Suprapubic skin (tissue), 4 donors: ENCODE data around the gene SUPT4H1. TPM values are rescaled to one million over a fixed set of nuclear protein-coding genes. Genes with fewer than 3 reads are reported as not detected.

Experiments
- DNase-seq, 2 donors: peaks; one replicate each; pipeline ENCODE4 v3.0.0-alpha.2; 2019; ENCODE audit warnings: low spot score in 2 of 2
- H3K27ac ChIP-seq: fragments of 200-600 bp; sonication (generic); one replicate; pipeline ENCODE4 v1.5.1; 2019
- H3K27me3 ChIP-seq: fragments of 200-600 bp; sonication (generic); one replicate; pipeline ENCODE4 v1.5.1; 2019
- H3K36me3 ChIP-seq: fragments of 200-600 bp; sonication (generic); one replicate; pipeline ENCODE4 v1.5.1; 2019
- H3K4me1 ChIP-seq: fragments of 200-600 bp; sonication (generic); one replicate; pipeline ENCODE4 v1.5.1; 2019
- H3K4me3 ChIP-seq: fragments of 200-600 bp; sonication (generic); one replicate; pipeline ENCODE4 v1.5.1; 2019; ENCODE audit warnings: mild to moderate bottlenecking
- H3K9me3 ChIP-seq: fragments of 200-600 bp; sonication (generic); one replicate; pipeline ENCODE4 v1.5.1; 2019
- EP300 ChIP-seq: sonication (generic); formaldehyde crosslinking; IDR thresholded peaks from one replicate; pipeline ENCODE4 v1.6.1; 2017; ENCODE audit warnings: antibody characterized with exemption
- POLR2A ChIP-seq, 2 donors: fragments of 450-650 bp; IDR thresholded peaks; one replicate each; pipeline ENCODE4 v1.6.1; 2017; ENCODE audit warnings: antibody characterized with exemption in 2 of 2, mild to moderate bottlenecking in 2 of 2, moderate library complexity in 2 of 2
- POLR2AphosphoS5 ChIP-seq, 3 donors: sonication (generic); formaldehyde crosslinking; IDR thresholded peaks; one replicate each; pipeline ENCODE4 v1.6.1; 2017; ENCODE audit warnings: antibody characterized with exemption in 3 of 3
- WGBS: methylation state at CpG from one replicate; pipeline ENCODE4 v1.1.5; 2018; 5-methylcytosine and 5-hydroxymethylcytosine counted together
- total RNA-seq, 4 donors: library from RNA; depleted of rRNA; stranded (reverse); fragments of >200 nt; gene quantifications; one replicate each; pipeline ENCODE4 v1.1.0, GENCODE V29; 2016
- TF ChIP-seq, protein P1 (sequence below), 2 donors: fragments of 200-600 bp in 1 of 2; fragments of 450-650 bp in 1 of 2; sonication (generic) in 1 of 2; IDR thresholded peaks; one replicate each; pipeline ENCODE4 v1.5.1; 2016 to 2019; ENCODE audit warnings: antibody characterized with exemption in 2 of 2, mild to moderate bottlenecking in 1 of 2, moderate library complexity in 1 of 2

SUPT4H1 gene
- total RNA-seq, 4 donors from 2014 or later, result 33.8 to 48.3 (median 40.3) TPM

DNA sequence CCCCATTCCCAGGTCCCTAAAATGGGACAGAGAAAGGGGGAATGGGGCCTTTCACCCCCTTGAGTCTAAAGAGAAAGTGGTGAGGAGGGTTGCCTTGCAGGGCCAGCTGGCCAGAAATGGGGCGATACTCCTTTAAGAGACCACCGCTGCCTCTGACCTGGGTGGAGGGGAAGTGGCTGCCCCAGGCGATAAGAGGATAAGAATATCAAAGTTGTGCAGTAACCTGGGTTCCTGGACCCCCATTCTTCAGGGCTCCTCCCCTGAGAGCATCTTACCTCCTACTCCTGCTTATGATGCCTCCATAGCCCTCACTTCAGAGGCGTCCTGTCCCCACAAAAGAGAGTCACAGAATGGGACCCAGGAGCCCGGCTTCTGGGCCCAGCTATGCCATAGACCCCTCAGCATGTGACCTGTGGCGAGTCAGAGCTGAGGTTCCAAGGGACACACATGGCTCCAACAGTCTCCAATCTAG is 18.2 kb downstream of the SUPT4H1 start:
- DNase-seq, result no peak
- peaks cover 48% of the 10 kb centered on the region for H3K4me1 ChIP-seq
- no peak overlapping the region for H3K4me3 ChIP-seq
- H3K27ac ChIP-seq, result no peak overlapping the region
- H3K36me3 ChIP-seq, result no peaks in the 10 kb centered on the region
- no peak for TF ChIP-seq EP300
- TF ChIP-seq POLR2A (IDR thresholded peaks at IDR 0.05), result no peak
- TF ChIP-seq POLR2AphosphoS5 (IDR thresholded peaks at IDR 0.05), result no peak
- TF ChIP-seq, protein P1, sequence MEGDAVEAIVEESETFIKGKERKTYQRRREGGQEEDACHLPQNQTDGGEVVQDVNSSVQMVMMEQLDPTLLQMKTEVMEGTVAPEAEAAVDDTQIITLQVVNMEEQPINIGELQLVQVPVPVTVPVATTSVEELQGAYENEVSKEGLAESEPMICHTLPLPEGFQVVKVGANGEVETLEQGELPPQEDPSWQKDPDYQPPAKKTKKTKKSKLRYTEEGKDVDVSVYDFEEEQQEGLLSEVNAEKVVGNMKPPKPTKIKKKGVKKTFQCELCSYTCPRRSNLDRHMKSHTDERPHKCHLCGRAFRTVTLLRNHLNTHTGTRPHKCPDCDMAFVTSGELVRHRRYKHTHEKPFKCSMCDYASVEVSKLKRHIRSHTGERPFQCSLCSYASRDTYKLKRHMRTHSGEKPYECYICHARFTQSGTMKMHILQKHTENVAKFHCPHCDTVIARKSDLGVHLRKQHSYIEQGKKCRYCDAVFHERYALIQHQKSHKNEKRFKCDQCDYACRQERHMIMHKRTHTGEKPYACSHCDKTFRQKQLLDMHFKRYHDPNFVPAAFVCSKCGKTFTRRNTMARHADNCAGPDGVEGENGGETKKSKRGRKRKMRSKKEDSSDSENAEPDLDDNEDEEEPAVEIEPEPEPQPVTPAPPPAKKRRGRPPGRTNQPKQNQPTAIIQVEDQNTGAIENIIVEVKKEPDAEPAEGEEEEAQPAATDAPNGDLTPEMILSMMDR (IDR thresholded peaks at IDR 0.05), result no peak
- 59% methylated on average over 6 of the region's 6 CpGs for WGBS
- no peaks in the 10 kb centered on the region for H3K27me3 ChIP-seq
- H3K9me3 ChIP-seq, result no peaks in the 10 kb centered on the region

DNA sequence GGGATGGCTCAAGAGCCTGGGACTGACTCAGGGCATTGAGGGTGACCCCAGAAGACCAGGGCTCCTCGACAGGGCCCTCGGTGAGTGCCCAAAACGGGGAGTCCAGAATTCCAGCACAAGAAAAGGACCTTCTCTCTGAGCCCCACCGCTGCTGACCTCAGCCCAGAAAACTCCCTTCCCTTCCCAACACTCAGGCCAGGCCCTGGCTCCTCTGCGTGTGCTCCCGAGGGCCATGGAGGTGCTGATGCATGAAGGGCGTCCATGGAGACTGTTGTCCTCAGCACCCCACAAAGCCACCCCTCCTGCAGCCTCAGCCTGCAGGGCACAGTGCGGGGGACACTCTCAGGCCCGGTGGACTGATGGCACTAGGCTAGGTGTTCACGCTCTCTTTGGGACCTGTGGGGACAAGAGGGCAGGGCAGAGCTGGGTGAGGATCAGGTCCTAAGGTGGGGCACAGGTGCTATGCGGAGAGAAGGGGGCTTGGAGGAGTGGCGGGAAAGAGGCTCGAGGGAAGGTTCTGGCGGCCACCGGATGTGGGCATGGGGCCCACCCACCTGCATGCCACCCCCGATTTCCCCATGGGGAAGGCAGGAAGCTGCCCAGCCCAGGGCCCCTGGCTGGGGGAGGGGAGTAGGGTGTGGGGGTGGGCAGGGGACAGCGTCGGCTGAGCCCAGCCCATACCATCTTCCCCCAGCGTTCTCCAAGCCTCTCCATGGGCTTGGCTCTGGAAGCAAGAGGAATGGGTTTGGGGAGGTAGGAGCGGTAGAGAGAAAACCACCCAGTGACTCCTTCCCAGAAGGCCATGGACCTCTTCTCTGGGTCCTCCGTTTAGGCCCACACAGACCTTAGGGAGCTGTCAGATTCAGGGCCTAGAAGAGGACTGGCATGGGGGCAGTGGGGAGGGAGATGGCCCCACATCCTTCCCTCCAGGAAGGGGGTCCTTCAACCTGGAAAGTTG is 18.9 kb downstream of the SUPT4H1 start:
- DNase-seq, result no peak
- H3K27me3 ChIP-seq, result peaks cover under 1% of the 10 kb centered on the region
- no peak overlapping the region for H3K27ac ChIP-seq
- no peak for TF ChIP-seq EP300
- TF ChIP-seq, protein P1 (IDR thresholded peaks at IDR 0.05), result no peak
- TF ChIP-seq POLR2A (IDR thresholded peaks at IDR 0.05), result no peak
- no peak for TF ChIP-seq POLR2AphosphoS5 (IDR thresholded peaks at IDR 0.05)
- H3K4me3 ChIP-seq, result peak overlapping the region; percentile 48
- peaks cover 41% of the 10 kb centered on the region for H3K4me1 ChIP-seq
- 66% methylated on average over 19 of the region's 21 CpGs for WGBS
- H3K36me3 ChIP-seq, result no peaks in the 10 kb centered on the region
- no peaks in the 10 kb centered on the region for H3K9me3 ChIP-seq

DNA sequence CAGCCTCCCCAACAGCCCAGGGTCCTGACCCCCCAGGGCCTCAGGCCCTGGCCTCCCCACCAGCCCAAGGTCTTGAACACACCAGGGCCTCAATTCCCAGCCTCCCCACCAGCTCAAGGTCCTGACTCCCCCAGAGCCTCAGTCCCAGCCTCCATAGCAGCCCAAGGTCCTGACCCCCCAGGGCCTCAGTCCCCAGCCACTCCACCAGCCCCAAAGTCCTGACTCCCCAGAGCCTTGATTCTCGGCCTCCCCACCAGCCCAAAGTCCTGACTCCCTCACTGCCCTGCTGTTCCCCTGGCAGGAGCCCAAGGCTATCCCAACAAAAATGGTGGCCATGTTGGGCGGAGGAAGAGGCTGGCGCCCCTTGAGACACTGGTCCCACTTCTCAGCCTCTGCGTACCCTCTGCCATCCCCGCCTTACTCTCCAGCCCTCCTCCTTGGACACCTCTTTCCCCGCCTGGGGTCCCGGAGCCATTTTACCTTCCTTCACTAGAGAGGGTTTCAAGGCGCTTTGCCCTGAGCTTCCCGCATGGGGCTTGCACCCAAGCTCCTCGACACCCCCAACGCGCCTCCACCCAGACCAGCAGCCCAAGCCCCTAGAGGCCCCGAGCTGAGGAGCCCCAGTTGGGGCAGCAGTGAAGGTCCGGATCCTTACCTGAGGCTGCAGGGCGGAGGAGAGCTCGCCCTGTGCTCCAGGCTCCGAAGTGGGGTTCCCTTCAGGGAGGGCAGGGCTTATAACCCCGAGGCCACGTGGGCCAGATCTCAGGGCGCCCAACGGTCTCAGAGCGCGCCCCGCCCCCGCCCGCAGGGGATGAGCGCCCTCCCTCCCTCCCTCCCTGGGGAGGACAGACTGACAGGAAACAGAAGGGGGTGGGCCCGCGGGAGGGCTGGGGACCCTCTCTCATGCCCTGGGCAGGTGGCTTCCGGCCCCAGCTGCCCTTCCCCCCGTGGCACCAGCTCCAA is 19.9 kb downstream of the SUPT4H1 start:
- TF ChIP-seq POLR2A (IDR thresholded peaks at IDR 0.05), result peak; percentile 61 to 88
- peak in 2 of 3 donors; percentile 29 to 39 for TF ChIP-seq POLR2AphosphoS5 (IDR thresholded peaks at IDR 0.05)
- TF ChIP-seq, protein P1 (IDR thresholded peaks at IDR 0.05), result no peak
- 92% methylated on average over 11 of the region's 31 CpGs for whole genome bisulfite sequencing
- H3K4me3 ChIP-seq, result peak overlapping the region; percentile 48
- no peak for DNase-seq
- H3K36me3 ChIP-seq, result no peaks in the 10 kb centered on the region
- H3K4me1 ChIP-seq, result peaks cover 32% of the 10 kb centered on the region
- H3K9me3 ChIP-seq, result no peaks in the 10 kb centered on the region
- H3K27ac ChIP-seq, result peak overlapping the region; percentile 61
- peaks cover 6% of the 10 kb centered on the region for H3K27me3 ChIP-seq

DNA sequence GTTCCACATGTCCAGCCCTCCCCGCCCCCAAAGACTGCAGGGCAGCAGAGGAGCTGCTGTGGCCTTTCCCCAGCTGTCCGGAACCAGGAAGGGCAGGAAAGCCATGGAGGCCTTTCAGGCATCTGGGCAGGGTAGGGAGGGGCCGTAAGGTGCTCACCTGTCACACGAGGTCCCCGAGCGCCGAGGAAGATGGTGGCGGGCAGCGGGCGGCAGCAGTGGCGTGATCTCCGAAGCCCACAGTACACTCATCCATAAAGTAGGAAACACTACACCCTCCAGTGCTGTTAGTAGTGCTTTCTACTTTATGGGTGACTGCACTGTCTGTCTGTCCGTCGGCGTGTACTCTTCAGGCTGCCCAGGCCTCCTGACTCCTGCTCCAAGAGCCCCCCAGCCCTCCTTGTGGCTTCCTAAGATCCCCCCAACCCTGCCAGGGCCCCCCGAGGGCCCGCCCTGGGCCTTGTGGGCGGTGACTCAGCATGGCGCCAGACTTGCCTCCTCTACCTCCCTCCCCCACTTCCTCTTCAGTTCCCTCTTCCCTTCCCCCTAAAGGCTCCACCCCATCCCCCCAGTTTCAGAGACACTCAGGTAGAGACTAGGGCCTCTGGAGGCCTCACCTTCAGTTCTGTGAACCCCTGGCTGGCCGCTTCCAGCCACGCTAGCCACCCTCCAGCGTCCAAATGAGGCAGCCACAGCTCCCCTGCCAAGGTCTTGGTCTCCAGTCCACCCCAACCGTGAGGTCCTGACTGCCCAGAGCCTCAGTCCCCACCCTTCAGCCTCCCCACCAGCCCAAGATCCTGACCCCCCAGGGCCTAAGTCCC is 20.8 kb downstream of the SUPT4H1 start:
- WGBS, result 82% methylated on average over 23 of the region's 23 CpGs
- peak overlapping the region; percentile 61 for H3K27ac ChIP-seq

More for the DNA sequence above, 20.8 kb downstream of the SUPT4H1 start:
- H3K36me3 ChIP-seq, result no peaks in the 10 kb centered on the region
- no peak for DNase-seq
- H3K4me3 ChIP-seq, result peak overlapping the region; percentile 48
- TF ChIP-seq POLR2A (IDR thresholded peaks at IDR 0.05), result no peak
- TF ChIP-seq, protein P1 (IDR thresholded peaks at IDR 0.05), result no peak
- TF ChIP-seq EP300, result no peak
- TF ChIP-seq POLR2AphosphoS5 (IDR thresholded peaks at IDR 0.05), result no peak
- peaks cover 6% of the 10 kb centered on the region for H3K27me3 ChIP-seq
- H3K9me3 ChIP-seq, result no peaks in the 10 kb centered on the region
- H3K4me1 ChIP-seq, result peaks cover 23% of the 10 kb centered on the region
